NCI-H748 (cell line): ENCODE results near the gene ZNF197.
"Not testable (repeated sequence)": the region's sequence is repeated elsewhere in the genome, so short reads cannot be mapped to it uniquely, and the experiment has no call there.

Experiments used
- DNase-seq: peaks from one replicate; lab custom pipeline; 2025; ENCODE audit not compliant: unreplicated experiment; lab: John Stamatoyannopoulos, UW

ZNF197 gene

GRCh38 chr3:44659434-44659833 lies 34.6 kb downstream of the ZNF197 start:
- DNase-seq: no peak

GRCh38 chr3:44661189-44661588 lies 36.4 kb downstream of the ZNF197 start:
- DNase-seq: no peak

GRCh38 chr3:44665173-44665572 lies 40.3 kb downstream of the ZNF197 start:
- no peak for DNase-seq

- no peak for DNase-seq
These were observed 41.5 kb downstream of the ZNF197 start for GRCh38 chr3:44666346-44666745.

GRCh38 chr3:44669760-44670159 lies 44.9 kb downstream of the ZNF197 start:
- DNase-seq: no peak

- DNase-seq: not testable (repeated sequence)
These were observed 48.6 kb downstream of the ZNF197 start for GRCh38 chr3:44673466-44673865.

- no peak for DNase-seq
These were observed 49.4 kb downstream of the ZNF197 start for GRCh38 chr3:44674211-44674610.

GRCh38 chr3:44678480-44679116 lies 53.8 kb downstream of the ZNF197 start:
- DNase-seq: no peak

- DNase-seq: no peak
These were observed 56.2 kb downstream of the ZNF197 start for GRCh38 chr3:44680921-44681455.

- DNase-seq: no peak
These were observed 57.5 kb downstream of the ZNF197 start for GRCh38 chr3:44682182-44682896.

- DNase-seq: peak; percentile 91
These were observed 60.4 kb downstream of the ZNF197 start for GRCh38 chr3:44685128-44685800.

- no peak for DNase-seq
These were observed 63.1 kb downstream of the ZNF197 start for GRCh38 chr3:44687898-44688297.
